Omental fat pad (tissue), 4 donors: ENCODE data around the gene PCA3. TPM values are rescaled to one million over a fixed set of nuclear protein-coding genes. Genes with fewer than 3 reads are reported as not detected.

Source experiments
- ATAC-seq: fragments of 150-250 bp; one replicate; pipeline ENCODE4 v1.9.1; 2016; ENCODE audit warnings: mild to moderate bottlenecking, moderate library complexity; ENCODE audit not compliant: low FRiP score
- DNase-seq: peaks from one replicate; pipeline ENCODE4 v3.0.0-alpha.2; 2019; ENCODE audit warnings: low spot score
- total RNA-seq, 4 donors: library from RNA; depleted of rRNA; stranded (reverse); fragments of >200 nt; gene quantifications; one replicate each; pipeline ENCODE4 v1.1.0, GENCODE V29; 2016
- TF ChIP-seq, protein P1 (sequence below), 3 donors: fragments of 450-650 bp; IDR thresholded peaks; one replicate each; pipeline ENCODE4 v1.5.1; 2016 to 2017; ENCODE audit warnings: antibody characterized with exemption in 3 of 3, mild to moderate bottlenecking in 3 of 3, moderate library complexity in 2 of 3

PCA3 gene
- total RNA-seq, 4 donors from 2014 or later: 0.84 TPM; not detected in 3

DNA sequence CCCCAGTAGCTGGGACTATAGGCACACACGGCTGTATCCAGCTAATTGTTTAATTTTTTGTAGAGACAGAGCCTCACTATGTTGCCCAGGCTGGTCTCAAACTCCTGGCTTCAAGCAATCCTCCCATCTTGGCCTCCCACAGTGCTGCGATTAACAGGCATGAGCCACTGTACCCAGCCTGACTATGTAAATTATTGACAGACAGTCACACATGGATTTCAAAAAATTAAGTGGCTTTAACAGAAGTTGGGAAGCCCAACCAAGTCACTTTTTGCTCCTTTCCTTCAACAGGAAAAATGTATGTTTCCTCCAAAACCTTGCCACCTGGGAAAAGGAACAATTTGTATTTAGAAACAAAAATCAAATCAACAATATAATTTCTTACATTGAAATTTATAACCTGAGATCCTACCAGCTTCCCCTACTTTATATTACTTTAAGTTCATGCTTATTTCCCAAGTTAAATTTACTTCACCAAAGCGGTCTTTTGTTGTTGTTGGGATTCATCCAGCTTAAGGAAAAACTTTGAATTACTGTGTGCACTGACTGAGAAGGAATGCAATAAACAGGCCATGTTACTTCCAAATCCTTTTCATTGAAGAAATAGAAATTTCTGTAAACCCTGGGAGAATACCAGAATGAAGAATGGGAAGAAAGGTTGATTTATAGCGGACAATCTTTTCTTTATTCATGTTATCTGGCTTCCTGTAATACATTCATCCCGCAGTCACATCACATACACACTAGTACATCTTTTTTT, 8.6 kb downstream of the PCA3 start:
- no peak for ATAC-seq
- TF ChIP-seq, protein P1, sequence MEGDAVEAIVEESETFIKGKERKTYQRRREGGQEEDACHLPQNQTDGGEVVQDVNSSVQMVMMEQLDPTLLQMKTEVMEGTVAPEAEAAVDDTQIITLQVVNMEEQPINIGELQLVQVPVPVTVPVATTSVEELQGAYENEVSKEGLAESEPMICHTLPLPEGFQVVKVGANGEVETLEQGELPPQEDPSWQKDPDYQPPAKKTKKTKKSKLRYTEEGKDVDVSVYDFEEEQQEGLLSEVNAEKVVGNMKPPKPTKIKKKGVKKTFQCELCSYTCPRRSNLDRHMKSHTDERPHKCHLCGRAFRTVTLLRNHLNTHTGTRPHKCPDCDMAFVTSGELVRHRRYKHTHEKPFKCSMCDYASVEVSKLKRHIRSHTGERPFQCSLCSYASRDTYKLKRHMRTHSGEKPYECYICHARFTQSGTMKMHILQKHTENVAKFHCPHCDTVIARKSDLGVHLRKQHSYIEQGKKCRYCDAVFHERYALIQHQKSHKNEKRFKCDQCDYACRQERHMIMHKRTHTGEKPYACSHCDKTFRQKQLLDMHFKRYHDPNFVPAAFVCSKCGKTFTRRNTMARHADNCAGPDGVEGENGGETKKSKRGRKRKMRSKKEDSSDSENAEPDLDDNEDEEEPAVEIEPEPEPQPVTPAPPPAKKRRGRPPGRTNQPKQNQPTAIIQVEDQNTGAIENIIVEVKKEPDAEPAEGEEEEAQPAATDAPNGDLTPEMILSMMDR (IDR thresholded peaks at IDR 0.05): no peak
- DNase-seq: no peak

DNA sequence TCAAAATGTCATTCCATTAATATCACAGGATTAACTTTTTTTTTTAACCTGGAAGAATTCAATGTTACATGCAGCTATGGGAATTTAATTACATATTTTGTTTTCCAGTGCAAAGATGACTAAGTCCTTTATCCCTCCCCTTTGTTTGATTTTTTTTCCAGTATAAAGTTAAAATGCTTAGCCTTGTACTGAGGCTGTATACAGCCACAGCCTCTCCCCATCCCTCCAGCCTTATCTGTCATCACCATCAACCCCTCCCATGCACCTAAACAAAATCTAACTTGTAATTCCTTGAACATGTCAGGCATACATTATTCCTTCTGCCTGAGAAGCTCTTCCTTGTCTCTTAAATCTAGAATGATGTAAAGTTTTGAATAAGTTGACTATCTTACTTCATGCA, 20.6 kb downstream of the PCA3 start:
- TF ChIP-seq, protein P1 (IDR thresholded peaks at IDR 0.05): no peak
- DNase-seq (no peak), ATAC-seq (no peak)

GRCh38 chr9:76785501-76785900, 21.3 kb downstream of the PCA3 start:
- DNase-seq: no peak
- ATAC-seq: no peak
- TF ChIP-seq, protein P1 (IDR thresholded peaks at IDR 0.05): no peak

DNA sequence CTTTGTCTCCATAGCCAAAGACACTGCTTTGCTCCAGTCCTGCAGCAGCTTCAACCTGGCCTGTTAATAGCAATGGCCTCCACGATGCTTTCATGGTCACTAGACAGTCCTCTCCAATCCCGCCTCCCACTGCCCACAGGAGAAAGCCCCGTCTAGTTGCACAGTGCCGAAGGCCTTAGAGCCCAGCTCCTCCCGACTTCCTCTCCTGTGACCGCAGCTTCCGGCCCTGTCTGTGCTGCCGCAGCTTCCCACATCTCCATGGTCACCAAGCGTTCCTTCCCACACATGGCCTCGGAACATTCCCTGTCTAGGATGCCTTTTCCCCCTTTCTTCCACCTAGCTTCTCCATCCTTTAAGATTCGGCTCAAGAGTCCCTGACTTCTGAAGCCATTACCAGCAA, 23.4 kb downstream of the PCA3 start:
- DNase-seq (no peak), ATAC-seq (no peak)
- TF ChIP-seq, protein P1 (IDR thresholded peaks at IDR 0.05): no peak

GRCh38 chr9:76789840-76790239, 25.6 kb downstream of the PCA3 start:
- DNase-seq (no peak), ATAC-seq (no peak)
- TF ChIP-seq, protein P1 (IDR thresholded peaks at IDR 0.05): no peak

- no peak for ATAC-seq
- TF ChIP-seq, protein P1 (IDR thresholded peaks at IDR 0.05): no peak
- no peak for DNase-seq
These were observed 29.7 kb downstream of the PCA3 start for GRCh38 chr9:76793784-76794431.

DNA sequence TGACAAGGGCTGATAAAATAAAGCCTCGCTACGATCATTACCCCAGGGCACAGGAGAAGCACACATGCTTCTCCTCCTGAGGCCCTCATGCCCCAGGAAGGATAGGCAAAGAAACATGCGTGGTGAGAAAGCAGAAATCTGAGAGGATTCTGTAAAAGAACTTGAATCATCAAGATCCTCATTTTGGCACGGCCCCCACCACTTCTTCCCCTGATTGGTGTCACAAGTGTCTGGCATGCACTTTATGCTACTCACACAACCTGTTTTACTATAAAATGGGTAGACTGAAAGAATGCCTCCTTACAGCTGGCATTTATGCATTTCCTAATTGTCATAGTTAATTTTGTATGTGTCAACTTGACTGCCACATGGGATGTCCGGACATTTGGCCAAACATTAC, 32.1 kb downstream of the PCA3 start:
- no peak for ATAC-seq
- TF ChIP-seq, protein P1 (IDR thresholded peaks at IDR 0.05): no peak
- no peak for DNase-seq
